Karpas-422 (cell line): ENCODE measurements around the gene TBL2. TPM values are rescaled to one million over a fixed set of nuclear protein-coding genes. Genes with fewer than 3 reads are reported as not detected.

Experiments used
- DNase-seq: peaks from one replicate; pipeline ENCODE4 v3.0.0-alpha.2; 2015
- H2AFZ ChIP-seq: fragments of 200-600 bp; sonication (generic); 2 replicates; pipeline ENCODE4 v1.6.1; 2014; ENCODE audit warnings: antibody characterized with exemption, low read length, mixed read lengths
- H3K27ac ChIP-seq: fragments of 200-600 bp; sonication (generic); 2 replicates; pipeline ENCODE4 v1.5.1; 2014; ENCODE audit warnings: mild to moderate bottlenecking, low read length, moderate library complexity
- H3K27me3 ChIP-seq: fragments of 200-600 bp; sonication (generic); 2 replicates; pipeline ENCODE4 v1.6.1; 2014; ENCODE audit warnings: low read length, mixed read lengths
- H3K36me3 ChIP-seq: fragments of 200-600 bp; sonication (generic); 2 replicates; pipeline ENCODE4 v1.6.1; 2014; ENCODE audit warnings: low read length, mixed read lengths; ENCODE audit not compliant: insufficient read depth
- H3K4me1 ChIP-seq: fragments of 200-600 bp; sonication (generic); 2 replicates; pipeline ENCODE4 v1.6.1; 2014; ENCODE audit warnings: mild to moderate bottlenecking, low read length, mixed read lengths
- H3K4me2 ChIP-seq: fragments of 200-600 bp; sonication (generic); 2 replicates; pipeline ENCODE4 v1.6.1; 2014; ENCODE audit warnings: low read length, low read depth, mild to moderate bottlenecking; ENCODE audit not compliant: poor library complexity, severe bottlenecking
- H3K4me3 ChIP-seq: fragments of 200-600 bp; sonication (generic); 2 replicates; pipeline ENCODE4 v1.5.1; 2014; ENCODE audit warnings: mild to moderate bottlenecking, antibody characterized with exemption, low read length, mixed read lengths
- H3K79me2 ChIP-seq: fragments of 200-600 bp; sonication (generic); 2 replicates; pipeline ENCODE4 v1.6.1; 2014; ENCODE audit warnings: mild to moderate bottlenecking, low read length, mixed read lengths
- H3K9ac ChIP-seq: fragments of 200-600 bp; sonication (generic); 2 replicates; pipeline ENCODE4 v1.6.0; 2014; ENCODE audit warnings: low read length
- H3K9me2 ChIP-seq: fragments of 200-600 bp; sonication (generic), shearing (Covaris generic); replicated peaks from 2 replicates; pipeline ENCODE4 v1.6.0; 2014; ENCODE audit warnings: mild to moderate bottlenecking, low read length, moderate library complexity; ENCODE audit not compliant: insufficient read depth
- H3K9me3 ChIP-seq: fragments of 300-700, 200-600 bp; sonication (generic); 2 replicates; pipeline ENCODE4 v1.6.1; 2014; ENCODE audit warnings: low read length, mixed read lengths
- H4K20me1 ChIP-seq: fragments of 200-600 bp; sonication (generic); 2 replicates; pipeline ENCODE4 v1.6.1; 2014; ENCODE audit warnings: mild to moderate bottlenecking, antibody characterized with exemption, low read length, low read depth; ENCODE audit not compliant: insufficient read depth
- total RNA-seq: library from RNA; depleted of rRNA; stranded (reverse); fragments of >200 nt; shearing (Covaris generic); gene quantifications from 2 replicates; pipeline ENCODE4 v1.2.3, GENCODE V29; 2014; ENCODE audit warnings: low replicate concordance

TBL2 gene
- total RNA-seq, 1 experiment from 2014 or later, result 27.5 TPM

DNA sequence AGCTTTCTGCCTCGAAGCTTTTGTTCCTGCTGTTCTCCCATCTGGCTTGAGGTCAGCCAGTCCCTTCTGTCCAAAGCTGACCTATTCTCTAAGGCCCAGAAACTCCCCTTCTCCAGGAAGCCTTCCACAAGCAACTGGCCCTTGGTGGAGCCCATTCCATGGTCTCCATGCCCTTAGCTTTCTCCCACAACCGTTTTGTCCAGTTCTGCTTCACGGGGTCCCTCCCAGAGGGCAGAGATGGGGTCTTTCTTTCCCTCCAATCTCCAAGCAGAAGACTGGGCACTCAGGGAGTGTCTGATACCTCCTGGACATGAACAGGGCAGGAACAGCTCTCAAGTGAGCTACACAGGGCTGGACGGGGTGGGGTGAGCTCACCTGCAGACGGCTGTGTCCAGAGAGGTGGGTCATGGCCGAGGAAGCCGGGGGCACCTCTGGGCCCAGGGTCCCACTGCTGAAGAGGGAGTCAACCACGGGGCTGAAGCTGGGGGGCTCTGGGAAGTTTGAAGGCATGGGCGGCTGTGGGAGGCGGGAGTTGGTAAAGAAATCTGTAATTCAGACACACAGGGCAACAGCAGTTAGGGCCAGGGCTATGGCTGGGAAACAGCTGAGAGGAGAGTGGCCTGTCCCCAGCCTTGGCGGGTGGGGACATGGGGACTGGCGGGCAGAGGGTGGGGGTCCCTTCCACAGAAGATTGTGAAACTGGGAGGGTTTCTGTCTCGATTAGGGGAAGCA is 20.9 kb upstream of the TBL2 start:
- Histone ChIP-seq H3K27me3 (no peaks in the 10 kb centered on the region), H3K4me2 (no peak overlapping the region), H3K9ac (no peak overlapping the region), H3K9me3 (no peaks in the 10 kb centered on the region), H3K79me2 (no peaks in the 10 kb centered on the region), H3K9me2 (no peaks in the 10 kb centered on the region), H3K4me1 (no peaks in the 10 kb centered on the region), H4K20me1 (no peaks in the 10 kb centered on the region), H3K36me3 (no peaks in the 10 kb centered on the region), H3K4me3 (no peak overlapping the region), H2AFZ (no peak overlapping the region), H3K27ac (no peak overlapping the region)
- DNase-seq, result no peak

GRCh38 chr7:73597978-73598782 is 19.8 kb upstream of the TBL2 start:
- Histone ChIP-seq H3K4me1 (no peaks in the 10 kb centered on the region), H3K9me3 (no peaks in the 10 kb centered on the region), H3K79me2 (no peaks in the 10 kb centered on the region), H3K27me3 (no peaks in the 10 kb centered on the region), H4K20me1 (no peaks in the 10 kb centered on the region), H3K9me2 (no peaks in the 10 kb centered on the region), H2AFZ (no peak overlapping the region), H3K27ac (no peak overlapping the region), H3K4me3 (no peak overlapping the region), H3K9ac (no peak overlapping the region), H3K36me3 (no peaks in the 10 kb centered on the region), H3K4me2 (no peak overlapping the region)
- no peak for DNase-seq

DNA sequence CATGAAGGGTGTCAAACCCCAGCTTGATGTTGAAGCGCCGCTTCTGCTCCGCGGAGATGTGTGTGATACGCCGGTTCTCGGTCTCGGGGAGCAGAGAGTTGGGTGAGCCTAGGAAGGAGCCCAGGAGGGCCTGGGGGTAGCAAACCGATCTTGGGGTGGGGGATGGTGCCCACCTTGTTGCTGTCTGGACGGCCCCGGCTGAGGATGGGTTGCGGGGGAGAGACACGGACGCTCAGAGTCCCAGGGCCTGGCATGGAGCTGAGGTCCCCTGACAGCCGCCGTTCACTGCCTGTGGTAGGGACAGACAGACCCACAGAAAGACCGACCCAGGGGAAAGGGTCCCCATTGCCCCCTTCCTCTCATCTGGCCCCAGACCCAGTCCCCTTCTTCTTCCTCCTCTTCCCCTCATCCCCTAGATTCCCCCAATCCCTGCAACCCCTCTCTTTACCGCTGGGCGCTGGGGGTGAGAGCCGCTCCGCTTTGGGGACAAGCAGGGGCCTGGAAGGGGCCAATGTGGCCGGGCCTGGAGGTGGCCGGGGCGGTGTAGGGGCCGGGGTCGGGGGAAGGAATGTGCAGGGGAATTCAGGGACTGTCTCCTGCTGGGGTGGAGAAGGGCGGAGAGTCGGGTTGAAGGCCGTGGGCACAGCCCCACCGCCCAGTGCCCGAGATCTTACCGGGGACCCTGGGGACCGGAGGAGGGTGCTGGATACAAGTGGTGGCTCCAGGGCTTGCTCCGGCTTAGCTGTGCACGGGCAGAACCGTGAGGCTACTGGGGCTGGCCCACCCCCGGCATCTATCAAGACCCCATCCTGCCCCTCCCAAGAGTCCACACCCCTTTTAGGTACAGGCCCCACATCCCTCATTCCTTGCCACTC is 18.0 kb upstream of the TBL2 start:
- Histone ChIP-seq H3K9me3 (no peaks in the 10 kb centered on the region), H4K20me1 (no peaks in the 10 kb centered on the region), H3K79me2 (no peaks in the 10 kb centered on the region), H3K27me3 (no peaks in the 10 kb centered on the region), H3K4me3 (no peak overlapping the region), H3K4me1 (no peaks in the 10 kb centered on the region), H3K9ac (no peak overlapping the region), H3K27ac (no peak overlapping the region), H3K9me2 (no peaks in the 10 kb centered on the region), H3K4me2 (no peak overlapping the region), H2AFZ (no peak overlapping the region), H3K36me3 (no peaks in the 10 kb centered on the region)
- DNase-seq, result no peak

GRCh38 chr7:73595358-73595757 is 17.0 kb upstream of the TBL2 start:
- Histone ChIP-seq H3K27me3 (no peaks in the 10 kb centered on the region), H3K9me3 (no peaks in the 10 kb centered on the region), H3K4me3 (no peak overlapping the region), H3K9me2 (no peaks in the 10 kb centered on the region), H3K9ac (no peak overlapping the region), H3K4me2 (no peak overlapping the region), H3K27ac (no peak overlapping the region), H3K4me1 (no peaks in the 10 kb centered on the region), H3K36me3 (no peaks in the 10 kb centered on the region), H2AFZ (no peak overlapping the region), H3K79me2 (no peaks in the 10 kb centered on the region), H4K20me1 (no peaks in the 10 kb centered on the region)
- no peak for DNase-seq

DNA sequence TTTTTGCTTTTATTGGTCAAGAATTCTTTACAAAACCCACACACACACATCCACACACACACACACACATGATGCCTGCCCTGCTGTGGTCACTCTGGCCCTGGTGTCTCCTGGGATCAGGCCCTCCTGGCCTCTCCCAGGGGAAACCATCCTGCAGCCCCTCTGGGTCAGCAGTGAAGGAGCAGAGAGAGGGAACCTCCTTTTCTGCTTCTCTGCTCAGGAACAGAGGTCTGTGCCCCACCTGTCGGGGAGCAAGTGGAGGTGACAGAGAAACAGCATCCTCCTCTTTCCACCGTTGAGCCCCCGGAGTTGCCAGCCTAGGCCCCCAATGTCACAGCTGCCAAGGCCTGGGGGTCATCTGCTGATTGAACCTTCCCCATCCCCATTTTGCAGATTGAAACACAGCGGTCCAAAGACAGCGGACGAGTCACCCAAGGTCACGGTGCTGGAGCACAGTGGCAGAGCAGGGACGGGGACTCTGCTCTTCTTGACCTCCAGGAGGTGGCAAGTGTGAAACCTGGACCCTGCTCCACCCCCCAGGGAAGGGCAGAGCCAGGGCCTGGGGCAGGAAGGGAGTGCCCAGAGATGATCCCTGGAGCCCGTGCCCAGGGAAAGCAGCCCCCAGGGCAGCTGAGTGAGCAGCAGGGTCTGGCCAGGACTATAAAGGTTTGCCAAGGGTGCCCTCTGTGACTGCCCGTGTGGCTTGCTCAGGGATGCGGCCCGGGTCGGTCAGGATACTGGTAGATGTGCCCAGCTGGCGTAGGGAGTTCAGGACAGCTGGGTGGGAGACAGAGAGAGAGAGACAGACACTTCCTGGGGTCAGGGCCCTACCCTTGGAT is 15.0 kb upstream of the TBL2 start:
- no peaks in the 10 kb centered on the region for H3K79me2 ChIP-seq
- no peak overlapping the region for H3K4me3 ChIP-seq
- no peak overlapping the region for H3K4me2 ChIP-seq
- H3K27me3 ChIP-seq, result no peaks in the 10 kb centered on the region
- no peak overlapping the region for H3K27ac ChIP-seq
- H3K9ac ChIP-seq, result no peak overlapping the region
- H3K36me3 ChIP-seq, result no peaks in the 10 kb centered on the region
- no peak overlapping the region for H2AFZ ChIP-seq
- no peaks in the 10 kb centered on the region for H3K4me1 ChIP-seq
- H3K9me3 ChIP-seq, result no peaks in the 10 kb centered on the region
- DNase-seq, result no peak
- H4K20me1 ChIP-seq, result no peaks in the 10 kb centered on the region
- H3K9me2 ChIP-seq, result no peaks in the 10 kb centered on the region

GRCh38 chr7:73586911-73587310 is 8.5 kb upstream of the TBL2 start:
- Histone ChIP-seq H3K79me2 (no peaks in the 10 kb centered on the region), H3K4me2 (no peak overlapping the region), H3K4me1 (peaks cover under 1% of the 10 kb centered on the region), H3K36me3 (no peaks in the 10 kb centered on the region), H3K4me3 (no peak overlapping the region), H3K27ac (no peak overlapping the region), H4K20me1 (no peaks in the 10 kb centered on the region), H3K9me2 (no peaks in the 10 kb centered on the region), H3K9me3 (no peaks in the 10 kb centered on the region), H2AFZ (no peak overlapping the region), H3K9ac (no peak overlapping the region), H3K27me3 (no peaks in the 10 kb centered on the region)
- no peak for DNase-seq

DNA sequence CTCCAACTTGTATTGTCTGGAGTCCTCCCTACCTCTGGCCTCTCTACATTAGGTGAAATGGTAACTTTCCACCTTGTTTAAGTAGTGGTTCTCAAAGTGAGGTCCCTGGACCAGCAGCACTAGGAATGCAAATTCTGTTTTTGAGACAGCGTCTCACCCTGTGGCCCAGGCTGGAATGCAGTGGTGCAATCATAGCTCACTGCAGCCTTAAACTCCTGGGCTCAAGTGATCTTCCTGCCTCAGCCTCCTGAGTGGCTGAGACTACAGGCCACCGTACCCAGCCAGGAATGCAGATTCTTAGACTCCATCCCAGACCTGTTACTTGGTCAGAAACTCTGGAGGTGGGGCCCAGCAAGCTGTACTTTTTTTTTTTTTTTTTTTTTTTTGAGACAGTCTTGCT is 6.8 kb upstream of the TBL2 start:
- Histone ChIP-seq H3K4me3 (no peak overlapping the region), H3K79me2 (no peaks in the 10 kb centered on the region), H2AFZ (no peak overlapping the region), H4K20me1 (no peaks in the 10 kb centered on the region), H3K27me3 (no peaks in the 10 kb centered on the region), H3K27ac (no peak overlapping the region), H3K9ac (no peak overlapping the region), H3K4me1 (peaks cover 5% of the 10 kb centered on the region), H3K9me2 (no peaks in the 10 kb centered on the region), H3K4me2 (no peak overlapping the region), H3K36me3 (no peaks in the 10 kb centered on the region), H3K9me3 (no peaks in the 10 kb centered on the region)
- no peak for DNase-seq
